Measurements from ENCODE around the gene ADAMTS16. TPM values are rescaled to one million over a fixed set of nuclear protein-coding genes. Genes with fewer than 3 reads are reported as not detected.

Gene ADAMTS16
- total and polyA plus RNA-seq, 2 donors from 2014 or later, result 5.6 to 7.5 TPM

- peaks cover 0 to 6% (median 0%) of the 10 kb centered on the region in 3 donors for H3K9me3 ChIP-seq (ENCODE audit: control insufficient read depth in 2 of 3, insufficient read depth in 1 of 3, low read length in 3 of 3)
- H3K27me3 ChIP-seq (ENCODE audit: control insufficient read depth, insufficient read depth, low read length), result no peaks in the 10 kb centered on the region
- H3K9ac ChIP-seq (ENCODE audit: low read length in 3 of 3), result no peak overlapping the region
- no peak for TF ChIP-seq CTCF (IDR thresholded peaks at IDR 0.05; ENCODE audit: borderline replicate concordance, extremely low read depth, insufficient read depth)
- DNase-seq (peak in 1 of 5 donors; percentile 42), FAIRE-seq (no peak)
- no peak overlapping the region for H3K4me3 ChIP-seq (ENCODE audit: low read length in 3 of 3)
- intact Hi-C loops (cut with DNase I), result no loop called here
- H3K4me1 ChIP-seq (ENCODE audit: control insufficient read depth in 2 of 3, insufficient read depth in 2 of 3, low read depth in 1 of 3, low read length in 3 of 3), result no peaks in the 10 kb centered on the region
- no peak overlapping the region for H3K27ac ChIP-seq (ENCODE audit: low read depth in 2 of 2, low read length in 2 of 2)
- peaks cover 0 to 2% (median 0%) of the 10 kb centered on the region in 3 donors for H3K36me3 ChIP-seq (ENCODE audit: control insufficient read depth in 2 of 3, insufficient read depth in 3 of 3, low read length in 3 of 3)
These were observed 164.4 kb downstream of the ADAMTS16 start for GRCh38 chr5:5304361-5305020.

GRCh38 chr5:5306696-5307095 lies 166.6 kb downstream of the ADAMTS16 start:
- Histone ChIP-seq H3K4me3 (ENCODE audit: low read length in 3 of 3) (no peak overlapping the region), H3K36me3 (ENCODE audit: control insufficient read depth in 2 of 3, insufficient read depth in 3 of 3, low read length in 3 of 3) (peaks cover 0 to 2% (median 0%) of the 10 kb centered on the region in 3 donors), H3K27ac (ENCODE audit: low read depth in 2 of 2, low read length in 2 of 2) (no peak overlapping the region), H3K9ac (ENCODE audit: low read length in 3 of 3) (no peak overlapping the region), H3K4me1 (ENCODE audit: control insufficient read depth in 2 of 3, insufficient read depth in 2 of 3, low read depth in 1 of 3, low read length in 3 of 3) (no peaks in the 10 kb centered on the region), H3K9me3 (ENCODE audit: control insufficient read depth in 2 of 3, insufficient read depth in 1 of 3, low read length in 3 of 3) (peaks cover 0 to 6% (median 0%) of the 10 kb centered on the region in 3 donors), H3K27me3 (ENCODE audit: control insufficient read depth, insufficient read depth, low read length) (no peaks in the 10 kb centered on the region)
- DNase-seq (no peak), FAIRE-seq (no peak)
- intact Hi-C loops (cut with DNase I), result no loop called here
- TF ChIP-seq CTCF (IDR thresholded peaks at IDR 0.05; ENCODE audit: borderline replicate concordance, extremely low read depth, insufficient read depth), result no peak

- Histone ChIP-seq H3K9ac (ENCODE audit: low read length in 3 of 3) (no peak overlapping the region), H3K27me3 (ENCODE audit: control insufficient read depth, insufficient read depth, low read length) (no peaks in the 10 kb centered on the region), H3K36me3 (ENCODE audit: control insufficient read depth in 2 of 3, insufficient read depth in 3 of 3, low read length in 3 of 3) (peaks cover 0 to 2% (median 0%) of the 10 kb centered on the region in 3 donors), H3K9me3 (ENCODE audit: control insufficient read depth in 2 of 3, insufficient read depth in 1 of 3, low read length in 3 of 3) (no peaks in the 10 kb centered on the region), H3K4me1 (ENCODE audit: control insufficient read depth in 2 of 3, insufficient read depth in 2 of 3, low read depth in 1 of 3, low read length in 3 of 3) (peaks cover 0 to 8% (median 5%) of the 10 kb centered on the region in 3 donors), H3K4me3 (ENCODE audit: low read length in 3 of 3) (no peak overlapping the region), H3K27ac (ENCODE audit: low read depth in 2 of 2, low read length in 2 of 2) (no peak overlapping the region)
- intact Hi-C loops (cut with DNase I), result no loop called here
- no peak for DNase-seq
- FAIRE-seq, result no peak
- TF ChIP-seq CTCF (IDR thresholded peaks at IDR 0.05; ENCODE audit: borderline replicate concordance, extremely low read depth, insufficient read depth), result no peak
These were observed 168.2 kb downstream of the ADAMTS16 start for GRCh38 chr5:5308319-5308718.
